OCI-LY7 (cell line): ENCODE results near the gene LDAH.

Experiments
- EZH2phosphoT487 ChIP-seq: fragments of 200-600 bp; sonication (generic); IDR thresholded peaks from 2 replicates; pipeline ENCODE4 v1.6.1; 2018; ENCODE audit warnings: low read depth, borderline replicate concordance, mild to moderate bottlenecking, mixed run types, antibody characterized with exemption, low read length, moderate library complexity, mixed read lengths
- TF ChIP-seq, protein P1 (sequence below): fragments of 200-600 bp; sonication (generic); conservative IDR thresholded peaks from 2 replicates; pipeline ENCODE4 v1.5.1; 2014; ENCODE audit warnings: mild to moderate bottlenecking, antibody characterized with exemption, low read length, moderate library complexity, mixed read lengths

DNA sequence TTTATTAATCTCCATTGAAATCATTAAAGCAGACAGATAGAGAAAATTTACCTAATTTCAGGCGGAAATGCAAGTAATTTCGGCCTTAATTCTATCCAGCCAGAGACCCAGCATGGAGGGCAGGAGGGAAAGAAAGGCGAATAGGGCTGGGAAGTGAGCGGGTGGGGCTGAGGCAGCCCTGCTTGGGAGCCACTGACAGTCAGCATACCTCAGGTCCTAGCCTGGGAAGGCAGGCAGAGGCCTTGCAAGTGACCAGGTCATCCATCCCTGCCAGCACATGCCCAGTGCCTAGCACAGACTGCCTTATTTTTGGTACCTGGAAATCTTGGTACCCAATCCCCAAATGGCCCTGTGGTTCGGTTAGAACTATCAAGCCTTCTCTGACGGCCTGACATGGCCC is 154.4 kb downstream of the LDAH start:
- TF ChIP-seq, protein P1, sequence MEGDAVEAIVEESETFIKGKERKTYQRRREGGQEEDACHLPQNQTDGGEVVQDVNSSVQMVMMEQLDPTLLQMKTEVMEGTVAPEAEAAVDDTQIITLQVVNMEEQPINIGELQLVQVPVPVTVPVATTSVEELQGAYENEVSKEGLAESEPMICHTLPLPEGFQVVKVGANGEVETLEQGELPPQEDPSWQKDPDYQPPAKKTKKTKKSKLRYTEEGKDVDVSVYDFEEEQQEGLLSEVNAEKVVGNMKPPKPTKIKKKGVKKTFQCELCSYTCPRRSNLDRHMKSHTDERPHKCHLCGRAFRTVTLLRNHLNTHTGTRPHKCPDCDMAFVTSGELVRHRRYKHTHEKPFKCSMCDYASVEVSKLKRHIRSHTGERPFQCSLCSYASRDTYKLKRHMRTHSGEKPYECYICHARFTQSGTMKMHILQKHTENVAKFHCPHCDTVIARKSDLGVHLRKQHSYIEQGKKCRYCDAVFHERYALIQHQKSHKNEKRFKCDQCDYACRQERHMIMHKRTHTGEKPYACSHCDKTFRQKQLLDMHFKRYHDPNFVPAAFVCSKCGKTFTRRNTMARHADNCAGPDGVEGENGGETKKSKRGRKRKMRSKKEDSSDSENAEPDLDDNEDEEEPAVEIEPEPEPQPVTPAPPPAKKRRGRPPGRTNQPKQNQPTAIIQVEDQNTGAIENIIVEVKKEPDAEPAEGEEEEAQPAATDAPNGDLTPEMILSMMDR, result no peak
- no peak for TF ChIP-seq EZH2phosphoT487
